GM18498 (cell line): Measurements from ENCODE around the gene TRAPPC13.
"Not testable (repeated sequence)": the region's sequence is repeated elsewhere in the genome, so short reads cannot be mapped to it uniquely, and the experiment has no call there.

Experiments used
- ATAC-seq: cut with Tn5 transposase; IDR thresholded peaks from one replicate; pipeline ENCODE4 v1.9.1; 2021; ENCODE audit warnings: mild to moderate bottlenecking, moderate library complexity; ENCODE audit not compliant: unreplicated experiment

The TRAPPC13 gene

DNA sequence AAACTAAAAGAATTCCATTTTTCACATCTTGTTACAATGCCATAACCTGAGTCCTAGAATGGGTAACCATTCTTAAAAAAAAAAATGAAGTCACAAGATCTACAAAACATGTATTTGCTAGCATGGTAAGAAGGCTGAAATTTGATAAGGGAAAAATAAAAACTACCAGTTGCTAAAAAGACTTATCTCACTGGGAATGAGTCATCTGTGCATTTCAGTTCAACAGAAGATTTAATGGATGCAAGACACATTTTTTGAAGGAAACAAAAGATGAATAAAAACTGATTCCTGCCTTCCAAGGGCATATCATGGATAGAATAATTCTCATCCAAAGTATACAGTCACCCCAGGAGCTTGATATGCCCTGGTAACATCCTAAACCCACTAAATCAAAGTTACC lies 49.9 kb downstream of the TRAPPC13 start:
- no peak for ATAC-seq

DNA sequence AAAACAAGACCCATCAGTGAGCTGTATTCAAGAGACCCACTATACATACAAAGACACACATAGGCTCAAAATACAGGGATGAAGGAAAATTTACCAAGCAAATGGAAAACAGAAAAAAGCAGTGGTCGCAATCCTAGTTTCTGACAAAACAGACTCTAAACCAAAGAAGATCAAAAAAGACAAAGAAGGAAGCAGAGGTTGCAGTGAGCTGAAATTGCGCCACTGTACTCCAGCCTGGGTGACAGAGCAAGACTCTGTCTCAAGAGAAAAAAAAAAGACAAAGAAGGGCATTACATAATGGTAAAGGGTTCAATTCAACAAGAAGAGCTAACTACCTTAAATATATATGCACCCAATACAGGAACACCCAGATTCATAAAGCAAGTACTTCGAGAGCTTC lies 51.2 kb downstream of the TRAPPC13 start:
- ATAC-seq = not testable (repeated sequence)

DNA sequence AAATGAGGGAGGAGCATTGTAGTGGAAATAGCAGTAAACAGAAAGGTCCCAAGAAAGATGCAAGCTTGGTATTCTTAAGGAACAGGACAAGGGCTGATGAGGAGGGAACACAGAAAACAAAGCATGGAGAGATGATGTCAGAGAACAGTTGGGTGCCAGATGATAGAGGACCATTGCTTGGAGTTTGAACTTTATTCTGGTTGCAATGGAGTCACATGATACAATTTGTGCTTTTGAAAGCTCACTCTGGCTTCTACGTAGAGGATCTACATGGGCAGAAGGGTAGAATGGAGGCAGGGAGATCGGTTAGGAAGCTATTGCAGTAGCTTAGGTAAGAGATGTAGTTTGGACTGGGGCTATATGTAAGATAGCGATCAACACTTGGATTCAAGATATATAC lies 57.3 kb downstream of the TRAPPC13 start:
- ATAC-seq = no peak

DNA sequence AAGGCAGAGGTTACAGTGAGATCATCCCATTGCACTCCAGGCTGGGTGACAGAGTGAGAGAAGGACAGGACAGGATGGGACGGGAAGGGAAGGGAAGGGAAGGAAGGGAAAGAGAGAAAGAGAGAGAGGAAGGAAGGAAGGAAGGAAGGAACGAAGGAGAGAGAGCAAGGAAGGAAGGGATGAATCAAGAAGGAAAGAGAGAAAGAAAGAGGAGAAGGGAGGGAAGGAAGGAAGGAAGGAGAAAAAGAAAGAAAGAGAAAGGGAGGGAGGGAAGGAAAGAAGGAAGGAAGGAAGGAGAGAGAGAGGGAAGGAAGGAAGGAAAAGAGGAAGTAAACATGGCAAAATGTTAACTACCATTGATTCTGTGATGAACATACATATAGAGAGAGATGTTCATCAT lies 68.3 kb downstream of the TRAPPC13 start:
- ATAC-seq = no peak

DNA sequence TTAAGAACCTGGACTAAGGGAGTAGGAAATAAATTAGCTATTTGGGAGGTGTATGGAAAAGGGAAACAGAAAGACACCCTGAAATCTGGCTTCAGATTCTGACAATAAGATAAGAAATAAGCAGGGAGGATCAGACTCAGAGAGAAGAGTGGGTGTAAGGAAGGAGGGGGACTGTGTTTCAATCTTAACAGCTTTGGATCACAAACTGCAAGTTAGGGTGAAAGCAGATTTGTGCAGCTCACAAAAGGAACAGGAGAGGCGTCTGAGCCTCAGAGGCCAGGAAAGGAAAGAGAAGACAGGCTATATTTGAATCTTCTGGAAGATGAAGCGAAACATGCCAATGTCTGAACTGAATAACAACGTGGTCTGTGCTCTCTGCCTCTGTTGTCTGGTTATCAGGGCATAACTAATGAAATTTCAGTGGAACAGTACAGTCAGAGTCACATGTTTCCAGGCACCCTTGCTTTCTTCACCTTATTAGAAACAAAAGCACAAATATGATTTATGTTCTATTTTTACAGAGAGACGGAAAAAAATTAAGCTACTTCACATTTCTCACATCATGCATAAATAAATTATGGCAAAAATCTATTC lies 70.4 kb downstream of the TRAPPC13 start:
- ATAC-seq = no peak

DNA sequence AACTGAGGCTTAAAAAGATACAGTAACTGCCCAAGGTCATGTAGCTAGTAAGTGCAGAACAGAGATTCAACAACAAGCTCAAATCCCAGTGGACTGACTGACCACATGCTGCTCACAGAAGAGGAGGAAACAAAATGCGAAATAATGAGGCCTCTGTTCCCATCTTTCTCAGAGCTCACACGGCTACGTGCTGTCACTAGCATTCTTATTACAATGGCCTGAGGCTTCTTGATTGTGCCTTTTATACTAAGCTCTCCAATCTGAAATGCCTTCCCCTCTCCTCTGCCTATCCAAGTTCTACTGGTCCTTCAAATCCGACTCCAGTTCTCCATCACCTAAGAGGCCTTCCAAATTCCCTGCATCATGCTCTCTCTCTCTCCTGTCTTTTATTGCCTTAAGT lies 71.1 kb downstream of the TRAPPC13 start:
- ATAC-seq = no peak

DNA sequence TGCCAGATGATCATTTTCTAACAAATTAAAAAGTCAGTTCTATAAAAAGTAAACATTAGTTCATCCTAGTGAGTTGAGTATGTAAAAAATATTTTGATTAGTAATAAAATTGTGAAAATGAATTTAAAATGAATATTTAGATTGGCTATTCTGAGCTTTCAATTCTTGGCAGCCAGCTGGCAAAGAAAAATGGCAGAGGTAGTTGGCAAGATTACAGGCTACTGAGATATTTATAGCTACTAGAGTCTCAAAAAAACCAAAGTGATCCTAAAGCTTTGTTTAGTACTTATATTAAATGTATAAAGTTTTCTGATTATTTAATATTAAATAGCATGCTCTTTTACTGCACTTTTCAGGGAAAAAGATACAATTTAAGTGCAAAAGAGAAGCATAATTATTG lies 72.1 kb downstream of the TRAPPC13 start:
- ATAC-seq = no peak

DNA sequence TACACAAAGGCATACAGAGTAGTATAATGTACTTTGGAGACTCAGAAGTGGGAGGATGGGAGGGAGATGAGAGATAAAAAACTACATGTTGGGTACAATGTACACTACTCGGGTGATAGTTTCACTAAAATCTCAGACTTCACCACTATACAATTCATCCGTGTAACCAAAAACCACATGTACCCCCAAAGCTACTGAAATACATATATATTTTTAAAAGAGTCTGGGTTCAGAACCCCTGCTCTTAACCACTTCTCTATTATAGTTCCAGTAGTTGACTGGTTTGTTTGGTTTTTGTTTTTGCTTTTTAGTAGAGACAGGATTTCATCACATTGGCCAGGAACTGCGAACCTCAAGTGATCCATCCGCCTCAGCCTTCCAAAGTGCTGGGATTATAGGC lies 74.5 kb downstream of the TRAPPC13 start:
- peak; percentile 76 for ATAC-seq

DNA sequence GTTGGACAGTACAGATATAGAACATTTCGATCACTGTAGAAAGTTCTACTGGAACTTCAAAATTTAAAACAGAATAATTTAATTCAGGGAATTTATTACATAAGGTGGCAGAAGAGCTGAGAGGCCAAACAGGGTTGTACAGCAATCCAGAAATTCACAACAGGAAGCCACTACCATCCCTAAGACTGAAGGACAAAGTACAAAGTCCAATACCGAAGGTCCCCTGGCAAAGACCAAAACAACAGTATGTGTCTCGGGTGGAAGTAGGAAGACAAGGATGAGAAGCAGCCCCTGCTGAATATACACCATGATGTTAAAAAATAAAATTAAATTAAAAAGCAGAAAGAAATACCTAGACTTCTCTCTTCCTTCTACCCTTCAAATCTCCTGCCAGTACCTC lies 77.2 kb downstream of the TRAPPC13 start:
- ATAC-seq = no peak

DNA sequence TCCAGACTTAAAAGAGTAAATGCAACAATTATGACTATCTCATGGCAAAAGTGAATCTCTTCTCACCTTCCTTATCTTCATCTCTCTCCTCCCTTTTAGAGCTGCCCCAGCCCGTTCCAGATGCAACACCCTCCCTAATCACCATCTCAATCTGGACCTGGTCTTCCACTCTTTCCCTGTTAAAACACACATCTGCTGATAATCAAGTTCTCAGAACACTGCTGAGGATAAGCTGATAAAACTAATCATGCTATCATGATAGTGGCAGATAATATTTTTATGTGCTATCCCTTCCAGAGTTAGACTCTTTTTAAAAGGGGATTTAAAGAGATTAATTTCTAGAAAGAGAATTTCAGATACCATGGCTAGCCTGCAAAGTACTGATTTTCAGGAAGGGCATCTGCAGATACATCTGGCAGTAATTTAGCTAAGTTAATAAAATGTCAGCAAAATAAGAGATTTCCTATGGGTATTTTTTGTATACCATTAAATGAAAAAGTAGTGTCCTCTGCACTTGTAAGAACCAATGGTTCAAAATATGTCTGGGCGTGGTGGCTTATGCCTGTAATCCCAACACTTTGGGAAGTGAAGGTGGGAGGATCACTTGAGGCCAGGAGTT lies 79.9 kb downstream of the TRAPPC13 start:
- no peak for ATAC-seq

DNA sequence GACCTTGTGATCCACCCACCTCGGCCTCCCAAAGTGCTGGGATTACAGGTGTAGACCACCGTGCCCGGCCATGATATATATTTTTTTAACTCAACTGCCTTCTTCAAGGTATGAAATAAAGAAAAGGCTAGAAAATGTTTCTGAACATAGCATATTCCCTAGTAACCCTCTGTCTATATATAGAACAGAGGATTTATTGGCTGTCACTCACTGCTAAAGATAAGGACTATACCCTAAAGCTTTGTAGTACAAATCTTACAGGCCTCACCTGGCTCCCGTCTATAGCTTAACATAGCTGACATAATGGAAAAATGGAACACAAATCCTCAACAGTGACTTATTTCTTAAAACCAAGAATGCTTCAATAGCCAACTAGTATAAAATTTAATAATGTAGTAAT lies 82.8 kb downstream of the TRAPPC13 start:
- ATAC-seq = no peak

DNA sequence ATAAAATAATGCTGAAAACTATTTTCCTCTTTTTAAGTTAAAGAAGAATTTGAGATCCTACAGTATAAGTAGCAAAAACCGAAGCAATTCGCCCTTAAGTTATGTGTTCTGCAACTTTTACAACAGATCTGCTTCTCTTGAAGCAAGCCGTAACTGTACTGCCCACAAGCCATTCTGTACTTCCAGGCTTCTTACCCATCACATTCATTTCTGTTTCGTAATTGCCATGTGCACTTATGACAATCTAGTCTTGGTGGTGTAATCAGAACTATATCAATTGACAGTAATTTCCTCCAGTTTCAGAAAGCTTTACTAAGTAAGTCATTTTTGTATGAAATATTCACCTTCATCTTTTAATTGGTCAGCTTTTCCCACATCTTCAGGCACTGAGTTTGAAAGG lies 83.3 kb downstream of the TRAPPC13 start:
- ATAC-seq = no peak
